Measurements from ENCODE around the gene SPAG8.

The SPAG8 gene

DNA sequence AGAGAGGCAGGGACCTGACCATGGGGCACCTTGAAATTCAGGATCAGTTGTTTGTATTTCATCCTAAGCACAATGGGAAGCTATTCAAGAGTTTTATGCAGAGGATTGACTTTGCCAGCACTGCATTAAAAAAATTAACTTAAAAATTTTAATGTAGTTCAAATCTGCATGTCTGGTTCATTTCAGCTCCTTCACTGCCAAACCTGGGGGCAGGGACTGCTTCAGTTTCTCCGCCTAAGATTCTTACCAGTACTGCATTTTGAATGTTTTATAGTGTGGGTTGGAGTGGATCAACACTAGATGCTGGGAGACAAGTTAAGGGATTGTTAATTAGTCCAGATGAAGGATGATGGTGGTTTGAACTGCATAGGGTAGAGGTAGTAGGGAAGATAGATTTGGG lies 42.3 kb downstream of the SPAG8 start:
- no peak for DNase-seq

- no peak for DNase-seq
Measured at GRCh38 chr9:35767458-35767857, 44.6 kb downstream of the SPAG8 start.

- DNase-seq: no peak
Measured at GRCh38 chr9:35766997-35767396, 45.1 kb downstream of the SPAG8 start.

- no peak for DNase-seq
Measured at GRCh38 chr9:35763803-35764202, 48.3 kb downstream of the SPAG8 start.

- DNase-seq: no peak
Measured at GRCh38 chr9:35763181-35763580, 48.9 kb downstream of the SPAG8 start.

GRCh38 chr9:35760651-35761050 lies 51.4 kb downstream of the SPAG8 start:
- no peak for DNase-seq

GRCh38 chr9:35759795-35760194 lies 52.3 kb downstream of the SPAG8 start:
- no peak for DNase-seq
